GM12864 (cell line): Measurements from ENCODE around the gene FAM217A.

Source experiments
- DNase-seq: peaks from one replicate; pipeline ENCODE4 v3.0.0-alpha.2; 2011; ENCODE audit warnings: low read depth
- H3K4me3 ChIP-seq: 2 replicates; pipeline ENCODE4 v1.5.1; 2011; ENCODE audit warnings: mild to moderate bottlenecking, low read depth, low read length, control low read depth
- CTCF ChIP-seq: IDR thresholded peaks from 2 replicates; pipeline ENCODE4 v1.5.1; 2011; ENCODE audit warnings: low read depth, mild to moderate bottlenecking, moderate library complexity, low read length, control low read depth, inconsistent platforms; ENCODE audit errors: missing control alignments

The FAM217A gene

GRCh38 chr6:4039348-4039747 is 39.6 kb downstream of the FAM217A start:
- TF ChIP-seq CTCF: no peak
- no peak overlapping the region for H3K4me3 ChIP-seq
- DNase-seq: no peak

GRCh38 chr6:4036581-4036980 is 42.4 kb downstream of the FAM217A start:
- no peak overlapping the region for H3K4me3 ChIP-seq
- no peak for DNase-seq
- no peak for TF ChIP-seq CTCF

GRCh38 chr6:4032475-4032874 is 46.5 kb downstream of the FAM217A start:
- no peak overlapping the region for H3K4me3 ChIP-seq
- DNase-seq: no peak
- no peak for TF ChIP-seq CTCF

GRCh38 chr6:4031442-4031841 is 47.5 kb downstream of the FAM217A start:
- no peak for DNase-seq
- no peak for TF ChIP-seq CTCF
- no peak overlapping the region for H3K4me3 ChIP-seq

GRCh38 chr6:4030669-4031068 is 48.3 kb downstream of the FAM217A start:
- no peak for DNase-seq

GRCh38 chr6:4029687-4030086 is 49.2 kb downstream of the FAM217A start:
- no peak overlapping the region for H3K4me3 ChIP-seq
- DNase-seq: no peak
- no peak for TF ChIP-seq CTCF

More at GRCh38 chr6:4030669-4031068, 48.3 kb downstream of the FAM217A start:
- no peak overlapping the region for H3K4me3 ChIP-seq
- no peak for TF ChIP-seq CTCF

- no peak for TF ChIP-seq CTCF
- H3K4me3 ChIP-seq: no peak overlapping the region
- DNase-seq: no peak
These were observed 50.9 kb downstream of the FAM217A start for GRCh38 chr6:4028051-4028450.
